Kidney (tissue), 14 donors: ENCODE measurements around the gene VWA5B2. TPM values are rescaled to one million over a fixed set of nuclear protein-coding genes. Genes with fewer than 3 reads are reported as not detected.

Source experiments
- DNase-seq, 5 donors: peaks; one replicate each; pipeline ENCODE4 v3.0.0-alpha.2; 2013 to 2020
- FAIRE-seq: peaks from 2 replicates; lab custom pipeline; 2012; peaks lifted over from hg19 to GRCh38; lab: Jason Lieb, UNC
- H3K27ac ChIP-seq, 2 donors: one replicate each; pipeline ENCODE4 v1.7.0; 2013; ENCODE audit warnings: low read depth in 2 of 2, low read length in 2 of 2, inconsistent platforms in 1 of 2
- H3K27me3 ChIP-seq: one replicate; pipeline ENCODE4 v1.7.1; 2013; ENCODE audit warnings: low read length, inconsistent platforms; ENCODE audit not compliant: control insufficient read depth, insufficient read depth
- H3K36me3 ChIP-seq, 3 donors: one replicate each; pipeline versions ENCODE4 v1.7.0 to v1.7.1; 2013; ENCODE audit warnings: low read length in 3 of 3, control low read depth in 1 of 3, inconsistent platforms in 1 of 3; ENCODE audit not compliant: insufficient read depth in 3 of 3, control insufficient read depth in 2 of 3
- H3K4me1 ChIP-seq, 3 donors: one replicate each; pipeline versions ENCODE4 v1.7.0 to v1.7.1; 2013; ENCODE audit warnings: low read length in 3 of 3, inconsistent platforms in 1 of 3, low read depth in 1 of 3; ENCODE audit not compliant: control insufficient read depth in 2 of 3, insufficient read depth in 2 of 3
- H3K4me3 ChIP-seq, 3 donors: one replicate each; pipeline versions ENCODE4 v1.7.0 to v1.8.1; 2013; ENCODE audit warnings: low read length in 3 of 3, control low read depth in 1 of 3, inconsistent platforms in 1 of 3
- H3K9ac ChIP-seq, 3 donors: one replicate each; pipeline versions ENCODE4 v1.7.0 to v1.7.1; 2013; ENCODE audit warnings: low read length in 3 of 3, control low read depth in 1 of 3, inconsistent platforms in 1 of 3
- H3K9me3 ChIP-seq, 3 donors: one replicate each; pipeline versions ENCODE4 v1.7.0 to v1.7.1; 2013; ENCODE audit warnings: low read length in 3 of 3, control low read depth in 1 of 3, inconsistent platforms in 1 of 3; ENCODE audit not compliant: control insufficient read depth in 2 of 3, insufficient read depth in 1 of 3
- intact Hi-C: fragments of 100-400 bp; cut with DNase I; formaldehyde crosslinking; loops from one replicate; pipeline ENCODE4 v1.11.1; 2022
- polyA plus RNA-seq: library from polyadenylated mRNA; stranded (reverse); fragments of 350-450 nt; fragmentation: Illumina TruSeq; extraction: RNeasy Lipid Tissue Mini Kit (QIAGEN cat#74804); gene quantifications from one replicate; pipeline ENCODE4 v1.2.3, GENCODE V29; 2014; ENCODE audit warnings: low read depth, low replicate concordance; ENCODE audit not compliant: insufficient read depth
- total RNA-seq: library from RNA; stranded (reverse); fragmentation: NEBNext Ultra II Directional; extraction: Animal tissue kit (Norgen Biotek cat#: 25700); gene quantifications from one replicate; pipeline ENCODE4 v1.2.1, GENCODE V29; 2021
- TF ChIP-seq, protein P1 (sequence below): IDR thresholded peaks from 3 replicates; pipeline ENCODE4 v1.5.1; 2012; ENCODE audit warnings: mild to moderate bottlenecking, moderate library complexity, borderline replicate concordance; ENCODE audit not compliant: insufficient read depth; ENCODE audit errors: extremely low read depth
- donor health status: control.
- donor health status: control.
- donor health status: control.
- donor health status: control.
- donor health status: control.
- donor health status: DM: yes; HTN: yes; CAD: no.
- donor health status: Normal renal cell carcinoma (clear cell type).

The VWA5B2 gene
- total and polyA plus RNA-seq, 2 donors from 2014 or later: 0.11 to 0.25 TPM

DNA sequence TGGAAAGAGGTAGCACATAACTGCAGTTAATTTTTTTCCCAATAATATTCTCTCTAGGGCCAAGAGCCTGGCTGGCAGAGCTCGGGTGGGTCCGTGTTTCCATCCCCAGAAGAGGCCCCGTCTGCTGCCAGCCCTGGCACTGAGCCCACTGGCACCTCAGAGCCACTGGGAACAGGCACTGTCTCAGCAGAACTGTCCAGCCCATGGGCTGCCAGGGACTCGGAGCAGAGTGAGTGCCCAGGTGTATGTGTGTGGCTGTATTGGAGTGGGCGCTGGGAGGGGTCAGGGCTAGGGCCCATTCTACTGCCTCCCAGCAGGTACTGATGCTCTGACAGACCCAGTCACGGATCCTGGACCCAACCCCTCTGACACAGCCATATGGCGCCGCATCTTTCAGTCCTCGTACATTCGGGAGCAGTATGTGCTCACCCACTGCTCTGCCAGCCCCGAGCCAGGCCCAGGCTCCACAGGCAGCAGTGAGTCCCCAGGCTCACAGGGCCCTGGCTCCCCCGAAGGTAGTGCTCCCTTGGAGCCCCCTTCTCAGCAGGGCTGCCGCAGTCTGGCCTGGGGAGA is 8.9 kb downstream of the VWA5B2 start:
- peaks cover 0 to 3% (median 0%) of the 10 kb centered on the region in 3 donors for H3K4me1 ChIP-seq
- intact Hi-C loops: no loop called here
- no peak overlapping the region for H3K27ac ChIP-seq
- H3K27me3 ChIP-seq: no peaks in the 10 kb centered on the region
- DNase-seq (peak in 1 of 5 donors; percentile 70), FAIRE-seq (no peak)
- no peak overlapping the region for H3K9ac ChIP-seq
- no peaks in the 10 kb centered on the region for H3K9me3 ChIP-seq
- H3K36me3 ChIP-seq: peaks cover 0 to 8% (median 6%) of the 10 kb centered on the region in 3 donors
- TF ChIP-seq, protein P1, sequence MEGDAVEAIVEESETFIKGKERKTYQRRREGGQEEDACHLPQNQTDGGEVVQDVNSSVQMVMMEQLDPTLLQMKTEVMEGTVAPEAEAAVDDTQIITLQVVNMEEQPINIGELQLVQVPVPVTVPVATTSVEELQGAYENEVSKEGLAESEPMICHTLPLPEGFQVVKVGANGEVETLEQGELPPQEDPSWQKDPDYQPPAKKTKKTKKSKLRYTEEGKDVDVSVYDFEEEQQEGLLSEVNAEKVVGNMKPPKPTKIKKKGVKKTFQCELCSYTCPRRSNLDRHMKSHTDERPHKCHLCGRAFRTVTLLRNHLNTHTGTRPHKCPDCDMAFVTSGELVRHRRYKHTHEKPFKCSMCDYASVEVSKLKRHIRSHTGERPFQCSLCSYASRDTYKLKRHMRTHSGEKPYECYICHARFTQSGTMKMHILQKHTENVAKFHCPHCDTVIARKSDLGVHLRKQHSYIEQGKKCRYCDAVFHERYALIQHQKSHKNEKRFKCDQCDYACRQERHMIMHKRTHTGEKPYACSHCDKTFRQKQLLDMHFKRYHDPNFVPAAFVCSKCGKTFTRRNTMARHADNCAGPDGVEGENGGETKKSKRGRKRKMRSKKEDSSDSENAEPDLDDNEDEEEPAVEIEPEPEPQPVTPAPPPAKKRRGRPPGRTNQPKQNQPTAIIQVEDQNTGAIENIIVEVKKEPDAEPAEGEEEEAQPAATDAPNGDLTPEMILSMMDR: no peak
- no peak overlapping the region for H3K4me3 ChIP-seq

DNA sequence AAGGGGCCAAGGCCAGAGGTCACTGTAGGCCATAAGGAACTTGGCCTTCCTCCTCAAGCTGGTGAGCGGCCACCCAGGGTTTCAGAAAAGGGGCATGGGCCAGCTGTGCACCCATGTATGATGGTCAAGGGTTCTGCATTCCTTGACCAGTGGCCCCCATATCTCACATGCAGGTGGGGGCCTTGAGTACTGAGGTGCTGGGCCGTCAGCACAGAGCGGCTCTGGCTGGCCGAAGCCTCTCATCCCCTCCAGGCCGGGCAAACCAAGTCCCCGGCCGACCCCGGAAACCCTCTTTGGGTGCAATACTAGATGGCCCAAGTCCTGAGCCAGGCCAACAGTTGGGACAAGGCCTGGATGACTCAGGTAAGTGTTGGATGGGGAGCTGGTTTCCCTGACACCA is 9.8 kb downstream of the VWA5B2 start:
- H3K9ac ChIP-seq: no peak overlapping the region
- H3K36me3 ChIP-seq: peaks cover 0 to 13% (median 9%) of the 10 kb centered on the region in 3 donors
- peaks cover 0 to 3% (median 0%) of the 10 kb centered on the region in 3 donors for H3K4me1 ChIP-seq
- no peak overlapping the region for H3K27ac ChIP-seq
- DNase-seq: peak in 1 of 5 donors; percentile 45
- intact Hi-C loops: no loop called here
- H3K4me3 ChIP-seq: no peak overlapping the region
- H3K27me3 ChIP-seq: no peaks in the 10 kb centered on the region
- TF ChIP-seq, protein P1: no peak
- no peaks in the 10 kb centered on the region for H3K9me3 ChIP-seq
- no peak for FAIRE-seq

- TF ChIP-seq, protein P1: no peak
- Histone ChIP-seq H3K9me3 (no peaks in the 10 kb centered on the region), H3K9ac (no peak overlapping the region), H3K4me1 (peaks cover 0 to 3% (median 0%) of the 10 kb centered on the region in 3 donors), H3K27me3 (no peaks in the 10 kb centered on the region), H3K36me3 (peaks cover 0 to 18% (median 9%) of the 10 kb centered on the region in 3 donors), H3K27ac (no peak overlapping the region), H3K4me3 (no peak overlapping the region)
- intact Hi-C loops: no loop called here
- FAIRE-seq (no peak), DNase-seq (peak in 1 of 5 donors; percentile 55)
Measured at GRCh38 chr3:184239708-184240107, 10.3 kb downstream of the VWA5B2 start.
